GM08714 (cell line): ENCODE measurements around the gene SUPV3L1.
A peak's percentile ranks its signal among the peaks of the same experiment; 100 is the strongest.

Experiments
- H3K4me3 ChIP-seq: fragments of 200-500 bp; sonication (Bioruptor generic); 2 replicates; pipeline ENCODE4 v1.5.1; 2014; ENCODE audit warnings: mild to moderate bottlenecking, low read length, inconsistent platforms
- ZNF274 ChIP-seq: IDR thresholded peaks from 2 replicates; pipeline ENCODE4 v1.6.1; 2012; ENCODE audit warnings: mild to moderate bottlenecking, low read depth, low read length

SUPV3L1 gene

DNA sequence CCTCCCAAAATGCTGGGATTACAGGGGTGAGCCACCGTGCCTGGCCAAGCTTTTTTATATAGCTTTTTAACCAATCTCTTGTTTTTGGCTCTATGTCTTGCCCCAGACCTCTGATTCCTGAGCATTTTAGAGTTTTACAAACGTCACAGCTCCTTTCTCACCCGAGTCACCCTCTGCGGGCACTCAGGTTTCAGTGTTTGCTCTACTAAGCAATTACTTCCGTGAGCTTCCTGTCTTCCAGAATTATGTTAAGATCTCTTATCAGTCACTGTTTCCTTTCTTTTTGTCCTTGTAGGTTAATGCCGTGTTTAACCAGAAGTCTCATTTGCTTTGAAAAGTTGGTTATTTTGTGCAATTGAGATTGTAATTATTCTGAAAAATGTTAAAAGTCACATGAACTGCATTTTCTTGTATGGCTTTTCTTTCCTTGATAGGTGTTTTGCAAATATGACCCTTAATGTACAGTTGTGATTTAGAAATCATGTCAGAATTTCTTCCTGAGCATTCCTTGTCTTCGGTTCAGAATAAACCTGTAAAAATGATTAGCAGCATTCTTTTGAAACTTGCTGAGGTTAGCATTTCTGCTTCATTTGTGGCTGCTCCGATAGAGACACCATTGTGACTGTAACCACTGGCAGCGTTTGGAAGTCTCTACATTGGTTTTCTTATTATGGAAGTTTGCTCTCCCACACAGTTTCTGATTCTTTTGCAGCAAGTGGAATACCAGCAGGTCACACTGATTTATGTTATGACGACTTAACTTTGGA, 35.6 kb downstream of the SUPV3L1 start:
- H3K4me3 ChIP-seq, result no peak overlapping the region
- no peak for TF ChIP-seq ZNF274

DNA sequence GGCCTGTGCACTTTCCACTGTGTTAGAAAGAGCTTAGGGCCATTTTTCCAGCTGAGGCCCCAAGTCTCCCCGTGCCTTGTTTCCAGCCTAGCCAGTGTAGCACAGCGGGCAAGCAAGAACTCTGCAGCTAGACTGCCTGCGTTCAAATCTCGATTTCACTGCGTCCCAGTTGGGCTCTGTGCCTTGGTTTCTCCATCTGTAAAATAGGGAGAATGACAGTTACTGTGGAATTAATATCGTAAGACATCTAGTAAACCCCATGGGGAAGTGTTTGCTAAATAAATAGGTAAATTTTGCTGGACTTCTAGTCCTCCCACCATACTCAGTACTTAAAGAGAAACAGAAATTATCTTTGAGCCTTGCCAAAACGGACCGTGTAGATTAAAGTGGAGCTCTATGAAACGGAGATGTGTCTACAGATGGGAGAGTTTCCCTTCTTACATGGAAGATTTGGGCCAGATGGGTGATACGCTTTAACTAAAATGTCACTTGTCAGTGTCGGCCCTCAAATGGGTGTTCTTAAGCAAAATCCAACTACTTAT, 36.6 kb downstream of the SUPV3L1 start:
- TF ChIP-seq ZNF274, result no peak
- no peak overlapping the region for H3K4me3 ChIP-seq

DNA sequence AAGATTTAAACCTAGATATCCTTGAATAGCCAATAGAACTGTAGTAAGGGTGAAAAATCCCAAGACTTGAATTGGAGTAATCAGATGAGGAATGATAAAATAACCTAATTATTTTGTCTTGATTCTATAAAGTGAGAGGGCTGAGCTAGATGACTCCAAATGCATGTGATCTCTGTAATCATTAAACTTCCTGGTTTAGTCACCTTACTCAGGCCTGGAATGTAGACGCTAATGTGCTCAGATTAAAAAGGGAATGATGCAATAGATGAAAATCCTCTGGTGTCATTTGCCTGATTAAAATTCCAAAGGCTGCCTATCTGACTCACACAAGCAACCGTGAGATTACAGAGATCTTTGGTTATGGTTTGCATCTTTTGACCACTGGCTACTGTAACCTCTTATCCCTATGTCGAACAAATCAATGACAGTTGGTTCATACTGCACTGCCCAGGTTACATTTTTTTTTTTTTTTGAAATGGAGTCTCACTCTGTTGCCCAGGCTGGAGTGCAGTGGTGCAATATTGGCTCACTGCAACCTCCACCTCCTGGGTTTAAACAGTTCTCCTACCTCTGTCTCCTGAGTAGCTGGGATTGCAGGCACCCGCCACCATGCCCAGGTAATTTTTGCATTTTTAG, 37.2 kb downstream of the SUPV3L1 start:
- no peak overlapping the region for H3K4me3 ChIP-seq
- TF ChIP-seq ZNF274, result no peak

DNA sequence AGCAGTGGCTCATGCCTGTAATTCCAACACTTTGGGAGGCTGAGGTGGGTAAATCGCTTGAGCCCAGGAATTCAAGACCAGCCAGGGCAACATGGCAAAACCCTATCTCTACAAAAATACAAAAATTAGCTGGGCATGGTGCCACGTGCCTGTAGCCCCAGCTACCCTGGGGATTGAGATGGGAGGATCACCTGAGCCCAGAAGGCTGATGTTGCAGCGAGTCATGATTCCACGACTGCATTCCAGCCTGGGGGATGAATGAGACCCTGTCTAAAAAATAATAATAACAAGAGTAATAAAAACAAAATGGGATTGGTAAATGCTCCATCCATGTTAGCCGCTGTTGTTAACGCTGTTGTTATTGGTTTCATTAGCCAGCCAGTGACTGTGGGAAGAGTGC, 38.8 kb downstream of the SUPV3L1 start:
- no peak for TF ChIP-seq ZNF274
- no peak overlapping the region for H3K4me3 ChIP-seq

DNA sequence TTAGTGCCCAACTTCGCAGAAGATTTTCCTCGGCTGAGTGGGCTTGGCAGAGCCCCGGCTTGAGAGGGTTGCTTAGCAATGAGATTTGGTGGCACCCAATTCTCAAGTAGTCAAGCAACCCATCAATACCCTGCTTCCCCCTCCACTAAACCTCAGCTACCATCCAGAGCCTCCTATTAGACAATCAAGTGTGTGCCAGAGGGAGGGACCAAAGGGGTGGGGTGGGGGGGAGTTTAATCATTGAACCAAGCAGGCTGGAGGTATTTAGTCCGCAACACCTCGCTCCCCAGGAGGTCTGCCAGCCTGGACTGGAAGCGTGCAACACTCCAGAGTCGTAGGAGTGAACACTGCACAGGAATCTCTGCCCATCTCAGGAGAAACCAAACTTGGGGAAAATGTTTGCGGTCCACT, 40.0 kb downstream of the SUPV3L1 start, which contains the start of gene HKDC1:
Gene HKDC1 (plus strand): TSS at position 292 of the 411 bp plus-strand sequence. CDS start 104 bp downstream, at position 396.
- no peak within 1 kb of the TSS for H3K4me3 ChIP-seq
- TF ChIP-seq ZNF274, result no peak

DNA sequence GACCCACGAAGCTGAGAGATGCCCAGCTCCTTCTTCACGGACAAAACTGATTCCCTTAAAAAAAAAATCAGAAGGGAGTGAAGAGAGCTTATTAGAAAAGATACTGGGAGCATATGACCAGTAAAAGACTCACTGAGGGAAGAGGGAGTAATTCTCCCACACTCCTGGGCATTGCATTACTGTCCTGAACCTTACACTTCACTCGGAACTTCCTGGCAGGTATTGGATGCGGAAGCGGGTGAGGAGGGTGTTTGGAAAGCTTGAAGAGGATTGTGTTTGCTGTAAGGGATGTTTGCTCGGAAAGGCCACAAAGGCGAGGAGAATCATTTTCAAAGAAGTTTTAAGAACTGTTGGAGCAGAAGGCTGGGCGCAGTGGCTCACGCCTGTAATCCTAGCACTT, 40.5 kb downstream of the SUPV3L1 start:
- TF ChIP-seq ZNF274, result no peak
- no peak overlapping the region for H3K4me3 ChIP-seq

DNA sequence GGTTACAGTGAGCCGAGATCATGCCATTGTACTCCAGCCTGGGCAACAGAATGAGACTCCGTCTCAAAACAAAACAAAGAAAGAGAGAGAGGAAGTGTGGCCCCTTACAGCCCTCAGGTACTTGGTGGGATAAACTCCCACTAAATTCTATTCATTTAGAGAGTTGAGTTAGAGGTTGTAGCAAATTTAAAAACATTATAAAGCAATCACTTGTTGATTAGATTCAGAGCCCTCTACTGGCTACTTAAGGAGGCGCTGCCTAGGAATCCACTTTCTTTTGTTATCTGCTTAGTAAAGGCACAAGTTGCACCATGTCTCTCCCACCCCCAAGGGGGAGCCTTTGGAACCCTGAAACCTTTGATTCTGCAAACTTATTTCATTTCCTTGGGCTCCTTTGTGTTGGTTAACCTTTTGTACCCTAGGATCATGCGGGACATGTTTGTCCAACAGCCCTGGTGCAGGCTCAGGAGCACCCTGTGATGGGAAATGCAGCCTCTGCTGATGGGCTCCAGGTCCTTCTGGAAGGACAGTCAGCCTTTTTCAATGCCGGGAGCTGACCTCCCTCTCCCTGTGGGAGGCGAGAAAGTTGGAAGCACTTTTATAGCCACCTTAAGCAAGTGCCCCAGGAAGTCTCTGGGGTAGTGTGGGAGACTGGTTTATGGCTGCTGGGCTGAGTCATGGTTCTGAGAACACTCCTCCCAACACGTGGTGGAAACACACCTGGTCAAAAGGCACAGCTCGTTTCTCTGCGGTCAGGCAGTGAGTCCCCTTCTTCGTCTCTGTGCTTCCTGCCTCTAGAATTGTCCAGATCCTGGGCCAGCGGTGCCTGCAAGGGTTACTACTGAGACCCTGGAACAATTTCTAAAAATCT, 42.4 kb downstream of the SUPV3L1 start:
- TF ChIP-seq ZNF274, result no peak
- peak overlapping the region; percentile 13; the same call in 1 of the 2 replicates for H3K4me3 ChIP-seq

DNA sequence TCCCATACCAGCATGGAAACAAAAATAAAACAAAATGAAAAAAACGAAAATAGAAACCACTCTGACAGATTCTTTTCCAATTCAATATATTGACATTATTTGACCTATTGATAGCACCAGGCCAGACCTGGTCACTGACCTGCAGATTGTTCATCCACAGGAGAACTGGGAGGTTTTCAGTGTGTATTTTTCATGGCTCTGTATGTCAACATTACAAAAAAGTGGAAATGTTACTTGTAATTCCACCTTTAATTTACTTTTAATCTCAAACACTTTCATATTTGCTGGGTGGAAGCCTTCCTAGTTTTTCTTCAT, 43.0 kb downstream of the SUPV3L1 start:
- no peak overlapping the region for H3K4me3 ChIP-seq
- TF ChIP-seq ZNF274, result no peak

DNA sequence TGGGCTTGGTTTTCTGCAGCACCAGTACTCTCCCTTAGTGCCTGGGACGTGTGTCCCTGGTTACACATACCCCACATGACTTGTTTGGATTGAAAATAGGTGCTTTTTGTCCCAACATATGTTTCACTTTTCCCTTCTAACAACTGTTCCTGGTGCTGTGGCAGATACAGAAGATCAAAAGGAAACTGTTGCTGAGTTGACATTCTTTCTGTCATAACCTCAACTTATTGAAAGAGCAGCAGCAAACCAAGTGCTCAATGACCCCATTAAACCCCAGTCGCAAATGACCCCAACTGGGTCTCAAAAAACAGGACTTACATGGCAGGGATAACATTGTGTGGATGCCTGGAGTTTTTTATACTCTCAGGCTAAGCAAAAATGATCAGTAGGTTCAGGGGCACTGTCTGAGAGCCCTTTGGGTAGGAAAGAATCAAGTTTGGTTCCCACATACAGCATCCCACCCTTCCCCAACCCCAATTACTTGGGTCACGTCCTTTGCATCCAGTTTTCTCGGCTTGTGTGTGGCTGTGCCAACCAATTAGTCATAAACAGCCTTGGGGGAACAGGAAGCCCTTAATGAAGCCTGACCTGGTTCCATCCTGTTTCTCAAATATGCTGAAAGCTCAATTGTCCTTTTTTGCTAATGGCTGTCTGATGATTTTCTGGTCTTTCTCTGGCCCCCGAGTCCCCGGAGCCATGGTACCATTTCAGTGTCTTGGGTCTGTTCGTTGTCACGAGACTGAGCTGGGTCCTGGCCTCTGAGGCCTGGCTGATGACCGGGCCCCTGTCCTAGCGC, 45.0 kb downstream of the SUPV3L1 start:
- no peak overlapping the region for H3K4me3 ChIP-seq
- TF ChIP-seq ZNF274, result no peak

DNA sequence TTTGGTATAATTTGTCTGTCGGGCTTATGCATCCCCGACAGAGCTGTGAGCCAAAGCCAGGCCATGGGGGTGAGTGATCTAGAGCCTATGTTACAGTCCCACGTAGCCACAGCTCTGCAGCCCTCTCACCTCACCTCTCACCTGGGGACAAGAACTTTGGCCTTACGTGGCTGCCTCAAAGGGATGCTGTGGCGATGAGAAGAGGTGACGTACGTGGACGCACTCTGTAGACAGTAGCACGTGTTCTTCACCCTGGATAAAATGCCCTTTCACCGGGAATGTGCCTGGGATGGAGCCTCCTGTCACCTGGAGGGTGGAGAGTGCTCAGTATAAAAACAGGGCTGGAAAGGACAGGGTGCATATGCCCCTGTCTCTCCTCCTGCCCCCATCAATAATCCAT, 45.6 kb downstream of the SUPV3L1 start:
- no peak overlapping the region for H3K4me3 ChIP-seq
- no peak for TF ChIP-seq ZNF274

DNA sequence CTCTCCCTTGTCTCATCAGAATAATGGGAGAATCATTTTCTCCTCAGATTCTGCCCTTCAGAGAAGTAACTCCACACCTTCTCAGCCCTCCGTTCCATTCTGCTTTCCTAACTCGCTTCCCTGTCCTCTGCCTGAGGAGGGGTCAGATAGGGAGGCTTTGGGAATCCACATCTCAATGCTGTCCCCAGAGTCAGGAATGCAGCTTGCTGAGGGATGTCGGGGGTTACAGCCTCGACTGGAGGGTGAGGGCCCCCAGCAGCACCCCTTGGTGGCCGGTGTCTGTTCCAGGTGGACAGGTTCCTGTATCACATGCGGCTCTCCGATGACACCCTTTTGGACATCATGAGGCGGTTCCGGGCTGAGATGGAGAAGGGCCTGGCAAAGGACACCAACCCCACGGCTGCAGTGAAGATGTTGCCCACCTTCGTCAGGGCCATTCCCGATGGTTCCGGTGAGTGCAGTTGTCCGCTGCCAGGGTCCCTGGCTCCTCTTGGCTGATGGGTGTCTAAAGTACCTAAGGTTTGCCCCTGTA, 47.0 kb downstream of the SUPV3L1 start:
- TF ChIP-seq ZNF274, result no peak

DNA sequence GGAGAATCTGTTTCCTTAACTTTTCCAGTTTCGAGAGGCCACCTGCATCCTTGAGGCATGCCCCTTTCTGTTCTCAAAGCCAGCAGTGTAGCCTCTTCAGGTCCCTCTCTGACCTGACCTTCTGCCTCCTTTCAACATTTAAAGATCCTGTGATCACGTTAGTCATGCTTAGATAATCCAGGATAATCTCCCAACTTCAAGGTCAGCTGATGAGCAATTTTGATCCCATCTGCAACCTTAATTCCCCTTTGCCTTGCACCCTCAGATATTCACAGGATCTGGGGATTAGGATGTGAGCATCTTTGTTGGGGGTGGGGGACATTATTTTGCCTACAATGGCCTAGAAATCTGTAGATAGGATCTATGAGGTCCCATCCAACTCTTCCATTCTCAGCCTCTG, 48.1 kb downstream of the SUPV3L1 start:
- H3K4me3 ChIP-seq, result no peak overlapping the region
- no peak for TF ChIP-seq ZNF274

More for the DNA sequence above, 47.0 kb downstream of the SUPV3L1 start:
- H3K4me3 ChIP-seq, result no peak overlapping the region

DNA sequence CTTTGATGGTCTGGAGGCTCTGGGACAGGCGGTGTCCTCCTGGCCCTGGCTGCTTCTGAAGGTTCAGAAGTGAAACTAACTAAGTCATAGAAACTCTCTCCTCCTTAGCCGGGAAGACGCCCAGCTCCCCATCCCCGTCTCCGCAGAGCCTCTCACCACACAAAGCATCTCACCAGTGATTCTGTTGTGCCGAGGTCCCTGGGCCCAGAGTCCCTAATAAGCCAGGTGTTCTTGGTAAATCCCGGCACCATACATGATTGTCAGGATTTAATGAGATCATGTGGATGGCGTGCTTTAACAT, 49.5 kb downstream of the SUPV3L1 start:
- no peak overlapping the region; the same call in 1 of the 2 replicates for H3K4me3 ChIP-seq
- TF ChIP-seq ZNF274, result no peak
